Transverse colon (tissue), 4 donors: ENCODE data around the gene C2orf80.
"Not testable (repeated sequence)": the region's sequence is repeated elsewhere in the genome, so short reads cannot be mapped to it uniquely, and the experiment has no call there.

Source experiments
- CTCF ChIP-seq, 5 experiments: fragments of 200-600 bp in 3 of 5; fragments of 450-650 bp in 2 of 5; sonication (generic) in 3 of 5; IDR thresholded peaks; 1 replicate in 2 of 5; 2 replicates in 3 of 5; pipeline ENCODE4 v1.5.1; 2016 to 2017; ENCODE audit warnings: antibody characterized with exemption in 5 of 5, inconsistent platforms in 3 of 5, mild to moderate bottlenecking in 2 of 5, moderate library complexity in 1 of 5
- POLR2A ChIP-seq: fragments of 450-650 bp; IDR thresholded peaks from one replicate; pipeline ENCODE4 v1.6.1; 2016; ENCODE audit warnings: antibody characterized with exemption, mild to moderate bottlenecking, moderate library complexity
- POLR2AphosphoS5 ChIP-seq, 3 donors: sonication (generic); formaldehyde crosslinking; IDR thresholded peaks; one replicate each; pipeline ENCODE4 v1.6.1; 2016; ENCODE audit warnings: antibody characterized with exemption in 3 of 3

DNA sequence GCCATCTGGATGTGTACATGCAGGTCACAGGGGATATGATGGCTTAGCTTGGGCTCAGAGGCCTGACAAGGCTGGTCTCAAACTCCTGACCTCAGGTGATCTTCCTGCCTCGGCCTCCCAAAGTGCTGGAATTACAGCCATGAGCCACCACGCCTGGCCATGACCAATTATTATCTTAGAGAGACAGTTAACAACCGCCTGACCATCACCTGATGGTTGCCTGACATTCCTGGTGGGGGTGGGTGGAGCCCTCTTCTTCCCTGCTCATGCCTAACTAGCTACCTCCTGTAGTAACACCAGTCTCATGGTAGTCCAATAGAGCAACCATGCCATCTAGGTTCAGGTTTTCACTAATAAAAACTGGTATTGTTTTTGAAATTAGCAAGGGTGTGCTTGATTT lies 32.0 kb upstream of the C2orf80 start:
- not testable (repeated sequence) for TF ChIP-seq POLR2AphosphoS5 (IDR thresholded peaks at IDR 0.05); POLR2A; CTCF (IDR thresholded peaks at IDR 0.05)
